Trophoblast cell (in vitro differentiated cells and primary cell): ENCODE measurements around the gene SNAPC2.

Source experiments
- DNase-seq, 2 donors: peaks; one replicate each; pipeline ENCODE4 v3.0.0-alpha.2; 2016
- H2AFZ ChIP-seq: 2 replicates; pipeline ENCODE4 v1.6.1; 2013; ENCODE audit warnings: low read length, moderate library complexity, mild to moderate bottlenecking; ENCODE audit not compliant: insufficient read depth, poor library complexity
- H2AK5ac ChIP-seq: 2 replicates; pipeline ENCODE4 v1.6.1; 2013; ENCODE audit warnings: mild to moderate bottlenecking, low read length
- H2BK120ac ChIP-seq: 2 replicates; pipeline ENCODE4 v1.6.1; 2013; ENCODE audit warnings: low read length, mild to moderate bottlenecking, moderate library complexity; ENCODE audit not compliant: insufficient read depth, poor library complexity
- H2BK12ac ChIP-seq: 2 replicates; pipeline ENCODE4 v1.6.1; 2013; ENCODE audit warnings: mild to moderate bottlenecking, low read length, moderate library complexity
- H2BK5ac ChIP-seq: 2 replicates; pipeline ENCODE4 v1.6.1; 2013; ENCODE audit warnings: low read length, low read depth, moderate library complexity, mild to moderate bottlenecking; ENCODE audit not compliant: poor library complexity
- H3K14ac ChIP-seq: 2 replicates; pipeline ENCODE4 v1.6.1; 2013; ENCODE audit warnings: mild to moderate bottlenecking, low read length
- H3K18ac ChIP-seq: 2 replicates; pipeline ENCODE4 v1.6.1; 2013; ENCODE audit warnings: mild to moderate bottlenecking, low read length
- H3K23ac ChIP-seq: 2 replicates; pipeline ENCODE4 v1.6.1; 2013; ENCODE audit warnings: low read length
- H3K27ac ChIP-seq: 2 replicates; pipeline ENCODE4 v1.5.1; 2013; ENCODE audit warnings: low read depth, mild to moderate bottlenecking, inconsistent platforms, low read length, moderate library complexity
- H3K27me3 ChIP-seq: 2 replicates; pipeline ENCODE4 v1.6.1; 2013; ENCODE audit warnings: inconsistent platforms, mild to moderate bottlenecking, low read length, moderate library complexity; ENCODE audit not compliant: insufficient read depth
- H3K36me3 ChIP-seq, 2 experiments: 1 replicate in 1 of 2; 2 replicates in 1 of 2; pipeline ENCODE4 v1.6.1; 2013; ENCODE audit warnings: low read length in 2 of 2, mild to moderate bottlenecking in 2 of 2, moderate library complexity in 1 of 2; ENCODE audit not compliant: insufficient read depth in 2 of 2, control insufficient read depth in 1 of 2
- H3K4ac ChIP-seq: 2 replicates; pipeline ENCODE4 v1.6.1; 2013; ENCODE audit warnings: low read depth, mild to moderate bottlenecking, low read length, moderate library complexity
- H3K4me1 ChIP-seq, 2 experiments: 1 replicate in 1 of 2; 2 replicates in 1 of 2; pipeline ENCODE4 v1.6.1; 2013; ENCODE audit warnings: low read length in 2 of 2, mild to moderate bottlenecking in 2 of 2, moderate library complexity in 1 of 2; ENCODE audit not compliant: insufficient read depth in 2 of 2, control insufficient read depth in 1 of 2
- H3K4me2 ChIP-seq: 2 replicates; pipeline ENCODE4 v1.6.1; 2013; ENCODE audit warnings: inconsistent platforms, mild to moderate bottlenecking, low read length, moderate library complexity
- H3K4me3 ChIP-seq: 2 replicates; pipeline ENCODE4 v1.5.1; 2013; ENCODE audit warnings: mild to moderate bottlenecking, low read depth, low read length, inconsistent platforms
- H3K79me1 ChIP-seq: one replicate; pipeline ENCODE4 v1.6.1; 2013; ENCODE audit warnings: low read length
- H3K79me2 ChIP-seq: 2 replicates; pipeline ENCODE4 v1.6.1; 2013; ENCODE audit warnings: low read length, mild to moderate bottlenecking; ENCODE audit not compliant: control insufficient read depth, insufficient read depth, poor library complexity
- H3K9ac ChIP-seq: 2 replicates; pipeline ENCODE4 v1.6.1; 2013; ENCODE audit warnings: mild to moderate bottlenecking, low read length
- H3K9me3 ChIP-seq: 2 replicates; pipeline ENCODE4 v1.6.1; 2013; ENCODE audit warnings: low read depth, mild to moderate bottlenecking, control low read depth, inconsistent platforms, low read length; ENCODE audit not compliant: insufficient read depth
- H4K12ac ChIP-seq: 2 replicates; pipeline ENCODE4 v1.6.1; 2013; ENCODE audit warnings: low read depth, mild to moderate bottlenecking, low read length, moderate library complexity
- H4K8ac ChIP-seq: 2 replicates; pipeline ENCODE4 v1.6.1; 2013; ENCODE audit warnings: low read depth, mild to moderate bottlenecking, low read length, moderate library complexity
- H4K91ac ChIP-seq: one replicate; pipeline ENCODE4 v1.6.1; 2013; ENCODE audit warnings: low read depth, mild to moderate bottlenecking, low read length, moderate library complexity
- WGBS: extraction: QIAGEN DNeasy Blood & Tissue Kit; methylation state at CpG from one replicate; pipeline ENCODE4 v1.1.7; 2013; ENCODE audit warnings: missing lambda C conversion rate; ENCODE audit not compliant: insufficient read length, insufficient coverage; ENCODE audit errors: extremely low coverage; 5-methylcytosine and 5-hydroxymethylcytosine counted together

SNAPC2 gene

DNA sequence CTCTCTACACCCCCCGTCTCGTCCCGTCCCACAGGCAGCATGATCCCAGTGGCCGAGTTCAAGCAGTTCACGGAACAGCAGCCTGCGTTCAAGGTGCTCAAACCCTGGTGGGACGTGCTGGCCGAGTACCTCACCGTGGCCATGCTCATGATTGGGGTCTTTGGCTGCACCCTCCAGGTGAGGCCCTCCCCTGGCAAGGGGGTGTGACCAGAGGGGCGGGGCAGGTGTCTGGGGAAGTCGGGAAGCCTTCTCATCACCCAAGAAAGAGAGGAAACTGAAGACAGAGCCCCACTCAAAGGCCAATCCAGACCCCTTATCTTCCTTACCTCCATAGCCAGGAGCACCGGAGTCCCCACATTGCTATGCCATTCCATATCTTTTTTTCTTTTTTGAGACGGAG, 24.6 kb upstream of the SNAPC2 start:
- H3K4me2 ChIP-seq: no peak overlapping the region
- peak overlapping the region; percentile 5 for H3K14ac ChIP-seq
- no peaks in the 10 kb centered on the region for H3K27me3 ChIP-seq
- no peak overlapping the region for H2BK5ac ChIP-seq
- no peaks in the 10 kb centered on the region for H3K79me1 ChIP-seq
- H4K12ac ChIP-seq: no peak overlapping the region
- H3K27ac ChIP-seq: no peak overlapping the region
- no peaks in the 10 kb centered on the region for H3K36me3 ChIP-seq
- H3K18ac ChIP-seq: no peak overlapping the region
- WGBS: no CpG with 5 or more reads among the region's 13 CpGs
- H3K9me3 ChIP-seq: no peaks in the 10 kb centered on the region
- peaks cover 10 to 11% of the 10 kb centered on the region in 2 experiments for H3K4me1 ChIP-seq
- H3K4ac ChIP-seq: no peak overlapping the region
- DNase-seq: no peak
- no peak overlapping the region for H2AK5ac ChIP-seq
- no peak overlapping the region for H3K9ac ChIP-seq
- H4K91ac ChIP-seq: peak overlapping the region; percentile 34
- no peak overlapping the region for H2BK12ac ChIP-seq
- no peaks in the 10 kb centered on the region for H3K79me2 ChIP-seq
- H4K8ac ChIP-seq: no peak overlapping the region
- H2BK120ac ChIP-seq: no peak overlapping the region
- H2AFZ ChIP-seq: no peak overlapping the region
- H3K4me3 ChIP-seq: no peak overlapping the region
- no peak overlapping the region for H3K23ac ChIP-seq

DNA sequence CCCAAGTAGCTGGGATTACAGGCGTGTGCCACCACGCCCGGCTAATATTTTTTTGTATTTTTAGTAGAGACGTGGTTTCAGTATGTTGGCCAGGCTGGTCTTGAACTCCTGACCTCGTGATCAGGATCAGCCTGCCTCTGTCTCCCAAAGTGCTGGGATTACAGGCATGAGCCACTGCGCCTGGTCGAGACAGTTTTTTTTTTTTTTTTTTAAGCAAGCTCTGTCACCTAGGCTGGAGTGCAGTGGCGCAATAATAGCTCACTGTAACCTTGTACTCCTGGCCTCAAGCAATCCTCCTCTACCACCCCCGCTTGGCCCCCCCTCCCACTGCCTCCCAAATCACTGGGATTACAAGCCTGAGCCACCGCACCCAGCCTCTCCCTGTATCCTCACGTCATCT, 22.8 kb upstream of the SNAPC2 start:
- Histone ChIP-seq H2BK12ac (no peak overlapping the region), H2BK120ac (no peak overlapping the region), H2AFZ (no peak overlapping the region), H4K12ac (no peak overlapping the region), H3K36me3 (no peaks in the 10 kb centered on the region), H2BK5ac (no peak overlapping the region), H3K27ac (no peak overlapping the region), H3K4me3 (no peak overlapping the region), H3K9ac (no peak overlapping the region), H3K23ac (no peak overlapping the region), H3K9me3 (no peaks in the 10 kb centered on the region), H3K4ac (no peak overlapping the region), H2AK5ac (no peak overlapping the region), H3K79me2 (no peaks in the 10 kb centered on the region), H4K91ac (no peak overlapping the region), H4K8ac (no peak overlapping the region), H3K4me1 (peaks cover 10 to 11% of the 10 kb centered on the region in 2 experiments), H3K79me1 (no peaks in the 10 kb centered on the region), H3K27me3 (no peaks in the 10 kb centered on the region), H3K4me2 (no peak overlapping the region), H3K18ac (no peak overlapping the region), H3K14ac (no peak overlapping the region)
- no peak for DNase-seq
- no CpG with 5 or more reads among the region's 11 CpGs for WGBS

DNA sequence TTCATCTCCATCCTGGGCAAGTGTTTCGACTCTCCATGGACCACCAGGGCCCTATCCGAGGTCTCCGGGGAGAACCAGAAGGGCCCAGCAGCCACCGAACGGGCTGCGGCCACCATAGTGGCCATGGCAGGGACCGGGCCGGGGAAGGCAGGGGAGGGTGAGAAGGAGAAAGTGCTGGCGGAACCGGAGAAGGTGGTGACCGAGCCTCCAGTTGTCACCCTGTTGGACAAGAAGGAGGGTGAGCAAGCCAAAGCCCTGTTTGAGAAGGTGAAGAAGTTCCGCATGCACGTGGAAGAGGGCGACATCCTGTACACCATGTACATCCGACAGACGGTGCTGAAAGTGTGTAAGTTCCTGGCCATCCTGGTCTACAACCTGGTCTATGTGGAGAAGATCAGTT, 21.2 kb upstream of the SNAPC2 start:
- Histone ChIP-seq H2AK5ac (no peak overlapping the region), H2BK12ac (no peak overlapping the region), H2BK120ac (no peak overlapping the region), H2AFZ (no peak overlapping the region), H3K27me3 (no peaks in the 10 kb centered on the region), H3K9me3 (peaks cover 2% of the 10 kb centered on the region), H4K12ac (no peak overlapping the region), H3K27ac (no peak overlapping the region), H3K18ac (no peak overlapping the region), H3K4me1 (peaks cover 17 to 19% of the 10 kb centered on the region in 2 experiments), H3K23ac (no peak overlapping the region), H4K91ac (no peak overlapping the region), H3K9ac (no peak overlapping the region), H3K14ac (no peak overlapping the region), H4K8ac (no peak overlapping the region), H3K4me2 (no peak overlapping the region), H3K4me3 (no peak overlapping the region), H3K79me1 (peaks cover 9% of the 10 kb centered on the region), H2BK5ac (no peak overlapping the region), H3K79me2 (peaks cover 7% of the 10 kb centered on the region), H3K4ac (no peak overlapping the region), H3K36me3 (no peaks in the 10 kb centered on the region)
- no peak for DNase-seq
- no CpG with 5 or more reads among the region's 16 CpGs for WGBS

DNA sequence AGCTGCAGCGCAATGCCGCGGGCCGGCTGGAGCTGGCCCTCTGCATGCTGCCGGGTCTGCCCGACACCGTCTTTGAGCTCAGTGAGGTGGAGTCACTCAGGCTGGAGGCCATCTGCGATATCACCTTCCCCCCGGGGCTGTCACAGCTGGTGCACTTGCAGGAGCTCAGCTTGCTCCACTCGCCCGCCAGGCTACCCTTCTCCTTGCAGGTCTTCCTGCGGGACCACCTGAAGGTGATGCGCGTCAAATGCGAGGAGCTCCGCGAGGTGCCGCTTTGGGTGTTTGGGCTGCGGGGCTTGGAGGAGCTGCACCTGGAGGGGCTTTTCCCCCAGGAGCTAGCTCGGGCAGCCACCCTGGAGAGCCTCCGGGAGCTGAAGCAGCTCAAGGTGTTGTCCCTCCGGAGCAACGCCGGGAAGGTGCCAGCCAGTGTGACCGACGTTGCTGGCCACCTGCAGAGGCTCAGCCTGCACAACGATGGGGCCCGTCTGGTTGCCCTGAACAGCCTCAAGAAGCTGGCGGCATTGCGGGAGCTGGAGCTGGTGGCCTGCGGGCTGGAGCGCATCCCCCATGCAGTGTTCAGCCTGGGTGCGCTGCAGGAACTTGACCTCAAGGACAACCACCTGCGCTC, 20.3 kb upstream of the SNAPC2 start:
- WGBS: no CpG with 5 or more reads among the region's 34 CpGs
- Histone ChIP-seq H2AK5ac (no peak overlapping the region), H3K4me1 (peaks cover 18 to 20% of the 10 kb centered on the region in 2 experiments), H4K91ac (no peak overlapping the region), H2BK12ac (no peak overlapping the region), H3K27me3 (no peaks in the 10 kb centered on the region), H3K36me3 (no peaks in the 10 kb centered on the region), H2BK120ac (no peak overlapping the region), H3K4me3 (no peak overlapping the region), H3K79me1 (peaks cover 16% of the 10 kb centered on the region), H2BK5ac (no peak overlapping the region), H3K18ac (no peak overlapping the region), H3K9me3 (peaks cover 2% of the 10 kb centered on the region), H3K27ac (no peak overlapping the region), H2AFZ (no peak overlapping the region), H3K4ac (no peak overlapping the region), H4K12ac (no peak overlapping the region), H3K4me2 (no peak overlapping the region), H3K23ac (no peak overlapping the region), H3K9ac (no peak overlapping the region), H3K79me2 (peaks cover 15% of the 10 kb centered on the region), H4K8ac (no peak overlapping the region), H3K14ac (no peak overlapping the region)
- no peak for DNase-seq
